Brain pericyte (primary cell): ENCODE results near the gene PARK7.
A peak's percentile ranks its signal among the peaks of the same experiment; 100 is the strongest.
"Not testable (repeated sequence)": the region's sequence is repeated elsewhere in the genome, so short reads cannot be mapped to it uniquely, and the experiment has no call there.

Experiments
- DNase-seq: peaks from one replicate; pipeline ENCODE4 v3.0.0-alpha.2; 2012; ENCODE audit warnings: low read depth, low spot score

PARK7 gene

DNA sequence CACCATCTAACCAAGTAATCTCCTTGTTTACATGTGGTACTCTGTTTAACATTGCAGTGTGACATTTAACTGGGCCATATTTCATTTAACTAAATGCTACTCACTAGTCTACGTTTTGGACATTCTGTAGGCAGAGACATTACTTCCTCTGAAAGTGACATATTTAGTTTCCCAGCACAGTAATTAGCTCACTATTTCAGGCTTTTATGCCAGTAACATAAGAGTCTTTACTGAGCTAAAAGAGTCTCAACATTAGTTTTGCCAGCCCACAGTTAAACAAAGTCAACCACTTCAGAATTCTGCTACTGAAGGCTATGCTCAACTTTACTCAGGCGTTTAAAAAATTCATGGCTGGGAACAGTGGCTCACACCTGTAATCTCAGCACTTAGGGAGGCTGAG lies 18.3 kb upstream of the PARK7 start:
- no peak for DNase-seq

GRCh38 chr1:7948960-7949359 lies 12.6 kb upstream of the PARK7 start:
- DNase-seq: no peak

- not testable (repeated sequence) for DNase-seq
Observed at GRCh38 chr1:7952791-7953190, 8.7 kb upstream of the PARK7 start.

DNA sequence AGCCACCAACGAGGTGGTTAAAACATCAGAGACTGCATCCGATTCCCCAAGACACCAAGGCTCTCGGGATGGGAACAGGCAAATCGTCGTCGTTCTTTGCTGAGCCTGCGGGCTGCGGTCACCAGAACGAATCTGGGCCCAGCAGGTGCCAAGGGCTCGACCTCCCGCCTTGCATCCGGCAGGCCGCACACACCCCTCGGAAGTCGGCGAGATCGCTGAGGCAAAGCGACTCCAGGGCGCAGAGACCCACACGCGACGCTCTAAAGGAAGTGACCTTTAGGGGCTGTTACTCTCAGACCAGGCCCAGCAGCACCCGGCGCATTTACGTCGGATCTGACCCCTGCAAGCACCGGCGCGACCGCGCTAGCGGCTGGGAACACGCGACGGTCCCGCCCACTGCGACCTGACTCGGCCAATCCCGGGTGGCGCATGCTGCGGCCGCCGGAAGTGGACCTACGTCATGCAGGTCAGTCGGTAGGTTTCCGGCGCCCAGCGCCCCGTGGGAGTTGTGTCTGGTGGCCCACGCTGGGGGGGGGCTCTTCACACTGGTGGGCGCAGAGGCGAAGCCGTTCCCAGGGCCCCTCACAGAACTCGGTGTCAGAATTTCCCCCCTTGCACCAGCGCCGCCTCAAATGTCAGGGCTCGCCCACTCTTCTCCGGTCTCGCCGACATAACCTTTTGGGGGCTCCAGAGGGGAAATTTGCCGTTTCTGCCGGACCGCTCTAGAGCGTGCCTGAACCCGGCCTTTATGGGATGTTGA lies 7.5 kb upstream of the PARK7 start:
- peak; percentile 60 for DNase-seq

GRCh38 chr1:7954683-7955082 lies 6.8 kb upstream of the PARK7 start:
- no peak for DNase-seq

DNA sequence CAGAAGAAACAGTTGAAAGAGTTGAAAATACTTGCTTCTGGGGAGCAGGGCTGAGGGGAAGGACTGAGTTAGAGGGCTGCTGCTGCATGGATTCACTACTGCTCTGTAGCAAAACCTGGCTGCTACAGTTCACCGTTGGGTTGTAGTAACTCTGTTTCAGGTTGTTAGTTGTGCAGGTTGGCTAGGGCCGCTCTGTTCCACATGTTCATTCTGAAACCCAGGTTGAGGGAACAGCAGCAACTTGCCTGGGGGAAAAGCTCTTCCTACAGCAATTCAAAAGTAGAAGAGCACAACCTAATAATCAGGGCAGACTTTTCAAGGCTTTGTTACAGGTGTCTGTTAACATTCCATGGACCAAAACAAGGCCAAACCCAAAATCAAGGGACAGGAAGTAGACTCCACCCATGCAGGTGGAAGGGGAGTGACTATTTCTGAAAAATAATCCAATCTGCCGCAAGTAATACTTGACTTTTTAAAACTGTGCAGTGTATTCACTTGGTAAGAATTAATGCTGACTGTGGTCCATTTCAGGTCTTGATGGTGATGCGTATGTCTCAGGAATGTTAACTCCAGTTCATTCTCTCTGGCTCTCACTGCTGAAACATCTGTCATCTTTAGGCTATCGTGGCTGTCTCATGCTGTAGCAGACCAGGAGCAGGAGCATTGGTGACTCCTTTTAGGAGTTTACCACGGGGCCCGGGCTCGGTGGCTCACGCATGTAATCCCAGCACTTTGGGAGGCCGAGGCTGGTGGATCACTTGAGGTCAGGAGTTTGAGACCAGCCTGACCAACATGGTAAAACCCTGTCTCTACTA lies 5.1 kb upstream of the PARK7 start:
- no peak for DNase-seq

DNA sequence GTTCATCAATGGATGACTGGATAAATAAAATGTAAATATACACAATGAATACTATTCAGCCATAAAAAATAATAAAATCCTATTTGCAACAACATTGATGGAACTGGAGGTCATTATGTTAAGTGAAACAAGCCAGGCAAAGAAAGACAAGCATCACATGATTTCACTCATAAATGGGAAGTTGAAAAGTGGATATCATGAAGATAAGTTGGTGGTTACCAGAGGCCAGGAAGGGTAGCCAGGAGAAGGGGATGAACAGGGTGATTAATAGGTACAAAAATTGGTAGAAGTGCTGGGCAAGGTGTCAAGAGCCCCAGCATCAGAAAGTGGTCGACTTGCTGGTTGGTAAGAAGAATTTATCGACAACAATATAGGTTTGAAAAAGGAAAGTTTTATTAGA lies 1.3 kb upstream of the PARK7 start:
- no peak for DNase-seq

DNA sequence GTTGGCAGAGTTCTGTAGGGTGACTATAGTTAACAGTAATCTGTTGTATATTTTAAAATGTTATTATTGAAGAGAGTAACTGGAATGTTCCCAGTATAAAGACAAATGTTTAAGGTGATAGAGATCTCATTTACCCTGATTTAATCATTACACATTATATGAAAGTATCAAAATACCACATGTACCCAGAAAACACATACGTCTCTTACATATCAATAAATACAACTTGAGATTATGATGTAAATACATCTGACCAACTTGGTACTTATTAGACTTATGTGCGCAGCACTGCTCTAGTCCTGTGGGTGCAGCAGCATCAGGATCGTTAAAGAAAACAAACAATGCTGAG lies 670 bp upstream of the PARK7 start:
- DNase-seq: no peak

DNA sequence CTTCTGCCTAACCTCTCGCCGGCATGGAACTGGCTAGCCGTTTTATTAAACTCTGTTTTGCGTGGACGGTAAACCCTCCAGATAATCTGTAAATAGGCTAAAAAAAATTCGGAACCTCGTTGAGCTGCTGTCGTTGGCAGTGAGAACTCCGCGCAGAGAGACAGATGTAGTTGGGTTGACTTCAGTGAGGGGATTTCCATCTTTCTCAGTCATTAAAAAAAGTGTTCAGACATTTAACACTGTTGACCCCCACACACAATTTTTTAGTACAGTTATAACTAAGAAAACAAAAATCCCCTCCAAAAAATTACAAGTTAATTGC lies 464 bp downstream of the PARK7 start:
- DNase-seq: no peak

DNA sequence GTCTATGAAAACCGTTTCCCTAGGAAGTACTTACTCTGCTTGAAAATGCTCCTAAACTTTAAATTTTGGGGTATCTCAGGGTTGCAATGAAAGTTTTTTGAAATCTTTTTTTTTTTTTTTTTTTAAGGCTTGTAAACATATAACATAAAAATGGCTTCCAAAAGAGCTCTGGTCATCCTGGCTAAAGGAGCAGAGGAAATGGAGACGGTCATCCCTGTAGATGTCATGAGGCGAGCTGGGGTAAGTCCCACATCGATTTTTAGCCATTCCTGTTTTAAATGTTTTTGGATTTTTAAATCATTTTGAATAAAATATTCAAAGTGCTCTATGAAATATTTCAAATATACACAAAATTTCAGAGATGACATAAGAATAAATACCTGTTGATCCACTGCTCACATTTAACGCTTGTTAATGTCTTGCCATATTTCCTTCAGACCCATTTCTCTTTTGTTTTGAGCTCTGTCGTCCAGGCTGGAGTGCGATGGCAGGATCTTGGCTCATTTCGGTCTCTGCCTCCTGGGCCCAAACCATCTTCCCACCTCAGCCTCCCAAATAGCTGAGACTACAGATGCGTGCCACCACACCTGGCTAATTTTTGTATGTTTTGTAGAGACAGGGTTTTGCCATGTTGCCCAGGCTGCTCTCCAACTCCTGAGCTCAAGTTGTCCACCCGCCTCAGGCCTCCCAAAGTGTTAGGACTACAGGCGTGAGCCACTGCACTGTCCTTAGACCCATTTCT lies 1.3 kb downstream of the PARK7 start:
- no peak for DNase-seq

GRCh38 chr1:7963378-7963730 lies 1.8 kb downstream of the PARK7 start:
- not testable (repeated sequence) for DNase-seq

DNA sequence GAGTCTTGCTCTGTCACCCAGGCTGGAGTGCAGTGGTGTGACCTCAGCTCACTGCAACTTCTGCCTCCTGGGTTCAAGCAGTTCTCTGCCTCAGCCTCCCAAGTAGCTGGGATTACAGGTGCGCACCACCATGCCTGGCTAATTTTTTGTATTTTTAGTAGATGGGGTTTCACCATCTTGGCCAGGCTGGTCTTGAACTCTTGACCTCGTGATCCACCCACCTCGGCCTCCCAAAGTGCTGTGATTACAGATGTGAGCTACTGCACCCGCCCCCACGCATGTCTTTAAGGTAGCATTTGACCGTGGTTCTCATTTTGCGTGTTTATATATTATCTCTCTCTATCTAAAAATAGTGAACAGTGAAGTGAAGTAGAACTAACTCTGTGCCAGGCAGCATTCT lies 2.3 kb downstream of the PARK7 start:
- not testable (repeated sequence) for DNase-seq

GRCh38 chr1:7964476-7964875 lies 3.0 kb downstream of the PARK7 start:
- no peak for DNase-seq

DNA sequence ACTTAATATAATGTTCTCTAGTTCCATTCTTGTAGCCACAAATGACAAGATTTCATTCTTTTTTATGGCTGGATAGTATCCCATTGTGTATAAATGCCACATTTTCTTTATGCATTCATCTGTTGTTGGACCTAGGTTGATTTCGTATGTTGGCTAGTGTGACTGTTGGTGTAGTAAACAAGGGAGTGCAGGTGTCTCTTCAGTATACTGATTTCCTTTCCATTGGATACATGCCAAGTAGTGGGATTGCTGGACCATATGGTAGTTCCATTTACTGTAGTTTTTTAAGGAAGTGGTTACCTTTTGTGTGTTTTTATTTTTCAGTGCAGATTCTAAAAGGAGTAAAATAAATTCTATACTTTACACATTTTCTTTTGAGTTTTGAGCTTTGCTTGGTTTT lies 5.7 kb downstream of the PARK7 start:
- DNase-seq: no peak

GRCh38 chr1:7967651-7968050 lies 6.1 kb downstream of the PARK7 start:
- no peak for DNase-seq

GRCh38 chr1:7970246-7970645 lies 8.7 kb downstream of the PARK7 start:
- no peak for DNase-seq

DNA sequence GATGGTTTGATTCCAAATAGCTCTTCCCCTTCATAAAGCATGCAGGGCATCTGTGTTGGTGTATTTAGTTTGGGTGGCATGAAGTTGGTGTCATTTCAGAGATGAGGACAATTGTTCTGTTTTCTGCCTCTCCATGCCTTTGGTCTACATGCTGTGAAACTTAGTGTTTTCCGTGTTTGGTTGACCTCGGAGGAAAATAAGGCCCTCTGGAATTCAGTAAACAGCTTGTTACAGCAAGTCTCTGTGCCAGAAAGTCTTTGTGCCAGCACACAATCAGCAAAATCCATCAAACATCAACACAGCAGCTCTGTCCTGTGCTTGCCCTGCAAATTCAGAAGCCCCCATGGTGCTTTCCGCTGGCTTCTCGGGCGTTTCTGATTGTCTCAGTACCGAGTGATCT lies 9.5 kb downstream of the PARK7 start:
- DNase-seq: no peak

GRCh38 chr1:7972285-7972684 lies 10.8 kb downstream of the PARK7 start:
- DNase-seq: no peak

DNA sequence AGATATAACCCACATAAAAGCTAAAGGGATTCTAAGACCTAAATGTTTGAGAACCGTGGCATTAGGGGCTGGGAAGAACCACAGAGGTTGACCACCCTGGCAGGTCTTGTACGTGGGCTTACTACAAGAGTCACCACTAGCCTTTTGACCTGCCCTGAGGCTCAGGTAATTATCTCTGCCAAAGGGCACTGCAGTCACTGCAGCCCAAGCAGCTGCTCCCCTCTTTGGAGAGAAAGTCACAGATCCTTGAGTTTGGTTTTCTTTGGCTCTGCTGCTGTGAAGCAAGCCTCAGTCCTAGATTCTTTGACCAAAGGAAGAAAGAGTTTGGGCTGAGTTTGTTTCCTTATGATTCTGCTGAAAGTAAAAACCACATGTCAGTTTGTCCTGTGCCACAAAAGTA lies 11.6 kb downstream of the PARK7 start:
- no peak for DNase-seq

DNA sequence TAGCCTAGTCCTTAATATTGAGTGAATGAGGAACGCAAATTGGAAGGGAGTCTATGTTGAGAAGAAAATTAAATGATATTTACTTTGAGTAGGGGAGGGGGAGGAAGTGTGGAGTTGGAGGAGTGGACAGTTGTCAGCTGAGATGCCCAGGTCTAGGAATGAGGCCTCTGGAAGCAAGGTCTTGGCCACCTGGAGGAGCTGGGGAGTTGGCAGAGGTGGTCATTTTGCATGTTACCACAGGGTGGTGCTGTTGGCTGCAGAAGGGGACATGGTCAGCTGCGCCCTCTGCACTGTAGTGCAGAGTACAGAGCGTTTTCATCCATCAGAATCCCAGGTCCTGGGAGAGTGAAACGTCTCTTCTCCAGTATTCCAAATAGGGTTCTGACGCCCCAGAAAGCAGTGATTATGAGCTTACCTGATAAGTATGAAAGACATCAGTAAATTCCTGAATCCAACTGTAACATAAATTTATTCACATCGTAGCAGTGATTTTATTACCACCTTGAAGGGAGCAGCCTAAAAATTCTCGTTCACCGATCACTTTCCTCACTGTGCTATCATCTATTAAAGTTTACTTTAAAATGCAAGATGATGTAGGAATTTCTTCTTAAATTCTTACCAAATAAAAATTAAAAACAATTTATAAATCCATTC lies 13.8 kb downstream of the PARK7 start:
- DNase-seq: peak; percentile 37

GRCh38 chr1:7980984-7981383 lies 19.5 kb downstream of the PARK7 start:
- no peak for DNase-seq

GRCh38 chr1:7983086-7983778 lies 21.7 kb downstream of the PARK7 start:
- no peak for DNase-seq
